Right lobe of liver (tissue), 6 donors: ENCODE results near the gene DFFA. TPM values are rescaled to one million over a fixed set of nuclear protein-coding genes. Genes with fewer than 3 reads are reported as not detected.
"Not testable (repeated sequence)": the region's sequence is repeated elsewhere in the genome, so short reads cannot be mapped to it uniquely, and the experiment has no call there.

Experiments
- ATAC-seq, 4 donors: fragments of 200-7000 bp; cut with Tn5 transposase; one replicate each; pipeline ENCODE4 v1.9.1; 2020; ENCODE audit warnings: mild to moderate bottlenecking in 4 of 4, moderate library complexity in 4 of 4
- DNase-seq, 3 donors: peaks; one replicate each; pipeline ENCODE4 v3.0.0-alpha.2; 2020
- H3K27ac ChIP-seq, 3 donors: fragments of 200-600 bp; one replicate each; pipeline ENCODE4 v1.8.0; 2022
- H3K27me3 ChIP-seq, 2 donors: fragments of 200-600 bp; one replicate each; pipeline ENCODE4 v1.8.0; 2022
- H3K36me3 ChIP-seq, 4 donors: fragments of 200-600 bp; sonication (generic) in 1 of 4; one replicate each; pipeline versions ENCODE4 v1.5.1 to v1.8.0; 2017 to 2022; ENCODE audit warnings: control low read depth in 1 of 4
- H3K4me1 ChIP-seq, 4 donors: fragments of 200-600 bp; sonication (generic) in 1 of 4; one replicate each; pipeline versions ENCODE4 v1.5.1 to v1.8.0; 2017 to 2022; ENCODE audit warnings: control low read depth in 1 of 4
- H3K4me3 ChIP-seq, 3 donors: fragments of 200-600 bp; one replicate each; pipeline ENCODE4 v1.8.0; 2022
- H3K9me3 ChIP-seq, 4 donors: fragments of 200-600 bp; sonication (generic) in 1 of 4; one replicate each; pipeline versions ENCODE4 v1.5.1 to v1.8.0; 2017 to 2022; ENCODE audit warnings: control low read depth in 1 of 4
- POLR2A ChIP-seq: fragments of 450-650 bp; IDR thresholded peaks from one replicate; pipeline ENCODE4 v1.6.1; 2017; ENCODE audit warnings: antibody characterized with exemption, mild to moderate bottlenecking
- WGBS: methylation state at CpG from one replicate; pipeline ENCODE4 v1.1.6; 2018; ENCODE audit warnings: low coverage, low lambda C conversion rate; ENCODE audit not compliant: insufficient coverage; ENCODE audit errors: missing lambda C conversion rate; 5-methylcytosine and 5-hydroxymethylcytosine counted together
- intact Hi-C, 2 donors: fragments of 100-400 bp; cut with DNase I; formaldehyde crosslinking; loops; one replicate each; pipeline versions ENCODE4 v1.11.2 to v1.14.1; 2022
- total RNA-seq, 6 experiments: library from RNA; depleted of rRNA in 2 of 6; stranded (reverse); fragments of >200 nt in 2 of 6; fragmentation: NEBNext Ultra II Directional in 3 of 6; extraction: Animal tissue kit (Norgen Biotek cat#: 25700) in 3 of 6; gene quantifications; one replicate each; pipeline versions ENCODE4 v1.1.0 to v1.2.4, GENCODE V29; 2016 to 2023
- TF ChIP-seq, protein P1 (sequence below), 4 donors: fragments of 200-600 bp in 3 of 4; fragments of 450-650 bp in 1 of 4; IDR thresholded peaks; one replicate each; pipeline versions ENCODE4 v1.5.1 to v1.8.0; 2016 to 2022; ENCODE audit warnings: antibody characterized with exemption in 4 of 4, mild to moderate bottlenecking in 2 of 4
- donor health status: DM: no; HTN: yes; CAD: no.
- donor health status: DM: no; HTN: no; CAD: no.
- donor health status: DM: no; HTN: no; CAD: no.
- donor health status: DM: no; HTN: yes; CAD: no.
- donor health status: DM: no; HTN: yes; CAD: no.

DFFA gene
- total RNA-seq, 6 experiments from 2014 or later, result 14.1 to 24.8 (median 16.9) TPM

DNA sequence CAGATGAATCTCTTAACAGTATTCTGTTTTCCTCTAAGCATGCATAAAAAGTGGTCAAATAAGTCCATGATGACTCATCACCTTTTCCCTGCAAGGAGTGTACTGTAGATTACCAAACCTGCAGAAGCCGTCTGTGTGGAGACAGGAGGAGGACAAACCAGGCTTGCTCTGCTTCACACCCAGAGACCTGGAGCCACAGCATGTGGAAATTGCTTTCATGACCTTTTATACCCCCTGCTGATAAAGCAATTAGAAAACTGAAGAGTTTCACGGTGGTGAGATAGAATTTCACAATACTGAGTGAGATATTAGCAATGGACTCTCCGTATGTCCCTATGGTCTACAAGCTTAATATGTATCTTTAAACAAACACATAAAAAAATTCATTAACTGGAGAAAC lies 13.1 kb downstream of the DFFA start:
- WGBS, result 16% methylated on average over 3 of the region's 3 CpGs
- no peak for DNase-seq
- peak; percentile 55 to 85 (median 74) for ATAC-seq
- H3K27me3 ChIP-seq, result no peaks in the 10 kb centered on the region
- H3K4me3 ChIP-seq, result no peak overlapping the region
- no peaks in the 10 kb centered on the region for H3K9me3 ChIP-seq
- TF ChIP-seq, protein P1, sequence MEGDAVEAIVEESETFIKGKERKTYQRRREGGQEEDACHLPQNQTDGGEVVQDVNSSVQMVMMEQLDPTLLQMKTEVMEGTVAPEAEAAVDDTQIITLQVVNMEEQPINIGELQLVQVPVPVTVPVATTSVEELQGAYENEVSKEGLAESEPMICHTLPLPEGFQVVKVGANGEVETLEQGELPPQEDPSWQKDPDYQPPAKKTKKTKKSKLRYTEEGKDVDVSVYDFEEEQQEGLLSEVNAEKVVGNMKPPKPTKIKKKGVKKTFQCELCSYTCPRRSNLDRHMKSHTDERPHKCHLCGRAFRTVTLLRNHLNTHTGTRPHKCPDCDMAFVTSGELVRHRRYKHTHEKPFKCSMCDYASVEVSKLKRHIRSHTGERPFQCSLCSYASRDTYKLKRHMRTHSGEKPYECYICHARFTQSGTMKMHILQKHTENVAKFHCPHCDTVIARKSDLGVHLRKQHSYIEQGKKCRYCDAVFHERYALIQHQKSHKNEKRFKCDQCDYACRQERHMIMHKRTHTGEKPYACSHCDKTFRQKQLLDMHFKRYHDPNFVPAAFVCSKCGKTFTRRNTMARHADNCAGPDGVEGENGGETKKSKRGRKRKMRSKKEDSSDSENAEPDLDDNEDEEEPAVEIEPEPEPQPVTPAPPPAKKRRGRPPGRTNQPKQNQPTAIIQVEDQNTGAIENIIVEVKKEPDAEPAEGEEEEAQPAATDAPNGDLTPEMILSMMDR (IDR thresholded peaks at IDR 0.05), result no peak
- TF ChIP-seq POLR2A, result no peak
- peaks cover 0 to 28% (median 8%) of the 10 kb centered on the region in 4 donors for H3K36me3 ChIP-seq
- H3K4me1 ChIP-seq, result peaks cover 0 to 24% (median 2%) of the 10 kb centered on the region in 4 donors
- H3K27ac ChIP-seq, result peak overlapping the region in 1 of 3 donors; percentile 4
- intact Hi-C loops, result no loop called here

DNA sequence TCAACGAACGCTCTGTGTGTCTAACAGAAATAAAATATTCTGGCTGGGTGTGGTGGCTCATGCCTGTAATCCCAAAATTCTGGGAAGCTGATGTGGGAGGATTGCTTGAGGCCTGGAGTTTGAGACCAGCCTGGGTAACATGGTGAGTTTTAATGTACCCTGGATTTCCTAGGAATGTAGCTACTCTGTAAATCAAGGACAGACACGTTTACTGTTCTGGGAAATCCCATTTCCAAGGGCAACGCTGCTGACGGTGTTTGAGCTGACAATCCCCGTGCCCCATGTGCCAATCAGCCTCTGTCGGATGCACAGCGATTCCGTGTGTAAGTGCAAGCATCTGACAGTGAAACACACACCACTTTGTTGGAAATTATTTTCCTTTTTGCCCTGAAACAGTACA lies 14.5 kb downstream of the DFFA start:
- ATAC-seq (no peak), DNase-seq (no peak)
- peaks cover 0 to 24% (median 2%) of the 10 kb centered on the region in 4 donors for H3K4me1 ChIP-seq
- 71% methylated on average over 9 of the region's 9 CpGs for WGBS
- H3K27me3 ChIP-seq, result no peaks in the 10 kb centered on the region
- intact Hi-C loops, result no loop called here
- H3K27ac ChIP-seq, result no peak overlapping the region
- peaks cover 0 to 17% (median 5%) of the 10 kb centered on the region in 4 donors for H3K36me3 ChIP-seq
- H3K4me3 ChIP-seq, result no peak overlapping the region
- TF ChIP-seq POLR2A, result no peak
- TF ChIP-seq, protein P1 (IDR thresholded peaks at IDR 0.05), result no peak
- H3K9me3 ChIP-seq, result no peaks in the 10 kb centered on the region

DNA sequence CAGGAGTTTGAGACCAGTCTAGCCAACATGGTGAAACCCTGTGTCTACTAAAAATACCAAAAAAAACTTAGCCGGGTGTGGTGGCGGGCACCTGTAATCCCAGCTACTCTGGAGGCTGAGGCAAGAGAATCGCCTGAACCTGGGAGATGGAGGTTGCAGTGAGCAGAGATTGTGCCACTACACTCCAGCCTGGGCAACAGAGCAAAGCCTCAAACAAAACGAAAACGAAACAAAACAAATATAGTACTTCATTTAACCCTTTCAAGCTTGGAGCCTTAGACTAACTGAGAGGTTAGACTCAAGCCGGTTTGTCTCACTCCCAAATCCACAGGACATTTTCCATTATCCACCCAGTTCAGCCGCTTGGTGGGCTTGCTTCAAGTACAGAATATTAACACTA lies 14.9 kb downstream of the DFFA start:
- DNase-seq, H3K9me3 ChIP-seq, H3K27ac ChIP-seq, intact Hi-C loops, H3K27me3 ChIP-seq, H3K4me3 ChIP-seq: not testable (repeated sequence)
- H3K4me1 ChIP-seq, result peaks cover 0 to 24% (median 2%) of the 10 kb centered on the region in 4 donors
- peaks cover 0 to 13% (median 3%) of the 10 kb centered on the region in 4 donors for H3K36me3 ChIP-seq
- ATAC-seq, result peak in 2 of 4 donors; percentile 24 to 28
- 62% methylated on average over 7 of the region's 7 CpGs for WGBS

DNA sequence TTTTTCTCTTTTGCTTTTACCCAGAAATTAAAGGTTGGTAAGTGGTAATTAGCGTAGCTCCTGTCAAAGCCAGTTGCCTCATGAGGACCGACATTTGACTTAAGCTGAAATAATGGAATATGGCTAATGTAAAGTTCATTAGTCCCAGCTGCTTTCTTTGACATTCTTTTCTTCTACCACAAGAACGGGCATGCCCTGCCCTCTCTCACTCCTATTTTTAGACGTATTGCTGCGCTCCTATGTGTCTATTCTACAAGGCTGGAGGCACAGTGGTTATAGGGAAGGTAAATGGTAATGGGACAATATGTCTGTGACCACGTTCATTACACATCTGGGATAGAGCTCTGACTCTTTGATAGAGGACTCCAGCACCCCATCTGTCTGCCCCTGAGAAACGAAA lies 15.7 kb downstream of the DFFA start:
- 84% methylated on average over 7 of the region's 7 CpGs for WGBS
- Histone ChIP-seq H3K27me3 (no peaks in the 10 kb centered on the region), H3K27ac (no peak overlapping the region), H3K4me3 (no peak overlapping the region), H3K9me3 (no peaks in the 10 kb centered on the region), H3K36me3 (peaks cover 0 to 7% (median 0%) of the 10 kb centered on the region in 4 donors), H3K4me1 (peaks cover 0 to 24% (median 2%) of the 10 kb centered on the region in 4 donors)
- ATAC-seq (no peak), DNase-seq (no peak)
- TF ChIP-seq POLR2A, result no peak
- TF ChIP-seq, protein P1 (IDR thresholded peaks at IDR 0.05), result no peak
- intact Hi-C loops, result no loop called here

DNA sequence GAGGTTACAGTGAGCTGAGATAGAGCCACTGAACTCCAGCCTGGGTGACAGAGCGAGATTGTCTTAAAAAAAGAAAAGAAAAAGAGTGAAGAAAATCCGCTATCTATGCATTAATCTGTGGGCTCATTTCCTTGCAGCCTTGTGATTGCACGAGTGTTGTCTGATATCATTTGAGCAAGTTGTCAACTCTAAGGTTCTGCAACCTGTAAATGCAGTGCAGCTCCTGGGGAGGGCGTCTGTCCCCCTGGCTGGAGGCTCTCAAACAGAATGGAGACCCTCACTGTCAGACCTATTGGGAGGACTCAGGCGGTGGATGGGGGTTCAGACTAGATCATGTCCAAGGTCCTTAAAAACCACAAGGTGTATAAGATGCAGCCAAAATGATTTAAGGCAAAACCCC lies 16.3 kb downstream of the DFFA start:
- 90% methylated on average over 2 of the region's 5 CpGs for WGBS
- Histone ChIP-seq H3K27me3 (no peaks in the 10 kb centered on the region), H3K4me3 (no peak overlapping the region), H3K9me3 (no peaks in the 10 kb centered on the region), H3K27ac (no peak overlapping the region), H3K36me3 (peaks cover 0 to under 1% (median 0%) of the 10 kb centered on the region in 4 donors), H3K4me1 (peaks cover 0 to 24% (median 2%) of the 10 kb centered on the region in 4 donors)
- DNase-seq (no peak), ATAC-seq (no peak)
- intact Hi-C loops, result no loop called here
- TF ChIP-seq, protein P1 (IDR thresholded peaks at IDR 0.05), result no peak
- no peak for TF ChIP-seq POLR2A
